Activated naive CD8-positive, alpha-beta T cell (primary cell): ENCODE measurements around the gene TTYH2.

Experiments
- H3K27ac Mint-ChIP-seq: one replicate; pipeline ENCODE4 v1.8.0; 2021; ENCODE audit warnings: mixed read lengths
- H3K27me3 Mint-ChIP-seq: one replicate; pipeline ENCODE4 v1.8.0; 2021; ENCODE audit warnings: mixed read lengths
- H3K36me3 Mint-ChIP-seq: one replicate; pipeline ENCODE4 v1.8.0; 2021; ENCODE audit warnings: mixed read lengths
- H3K4me1 Mint-ChIP-seq: one replicate; pipeline ENCODE4 v1.8.0; 2021; ENCODE audit warnings: low read depth, mixed read lengths
- H3K4me3 Mint-ChIP-seq: one replicate; pipeline ENCODE4 v1.8.0; 2021; ENCODE audit warnings: mild to moderate bottlenecking, mixed read lengths
- H3K9me3 Mint-ChIP-seq: one replicate; pipeline ENCODE4 v1.8.0; 2021; ENCODE audit warnings: low read depth, mixed read lengths

Gene TTYH2

DNA sequence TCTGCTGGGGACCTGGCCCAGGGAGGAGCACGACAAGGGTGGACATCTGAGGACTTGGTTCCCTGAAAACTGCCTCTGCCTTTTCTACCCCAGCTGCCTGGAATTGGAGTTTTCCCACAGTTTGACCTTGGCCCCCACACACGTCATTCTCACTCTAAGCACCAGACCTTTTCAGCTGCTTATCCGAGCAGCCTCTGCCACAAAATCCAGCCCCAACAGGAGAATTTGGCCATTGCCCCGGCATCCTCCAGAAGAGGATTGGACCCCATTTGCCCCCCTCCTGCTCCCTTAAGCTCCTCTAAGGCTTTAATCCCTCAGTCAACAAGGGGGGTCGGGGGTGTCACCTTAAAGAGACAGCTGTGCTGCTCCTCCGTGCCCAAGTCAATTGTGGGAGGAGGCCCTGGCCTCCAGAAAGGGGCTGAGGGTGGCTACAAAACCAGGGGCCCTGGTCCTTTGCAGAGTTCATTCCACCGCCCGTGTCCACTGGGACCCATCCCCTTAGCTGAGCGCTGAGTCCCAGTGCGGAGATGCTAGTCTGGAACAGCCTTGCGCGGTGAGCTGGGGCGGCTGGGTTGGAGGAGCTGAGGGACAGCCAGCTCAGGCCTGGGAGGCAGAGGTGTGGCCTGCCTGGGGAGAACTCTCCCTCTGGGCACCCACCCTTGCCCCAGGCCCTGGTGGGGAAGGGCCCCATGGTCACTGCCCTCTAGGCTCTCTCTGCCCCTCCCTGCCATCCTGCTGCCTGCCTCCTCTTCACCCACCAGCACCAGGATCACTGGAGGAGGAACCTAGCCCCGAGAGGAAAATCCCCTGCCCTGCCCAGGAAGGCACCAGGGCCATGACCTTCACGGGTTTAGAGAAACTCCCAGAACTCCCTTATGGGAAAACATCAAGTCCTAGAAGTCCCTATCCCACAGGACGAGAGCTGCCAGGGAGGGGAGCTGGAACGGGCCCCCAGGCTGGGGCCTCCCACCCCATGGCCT is 18.8 kb downstream of the TTYH2 start:
- Mint-ChIP-seq H3K27ac (no peak overlapping the region), H3K36me3 (peaks cover 5% of the 10 kb centered on the region), H3K4me3 (no peak overlapping the region), H3K27me3 (no peaks in the 10 kb centered on the region), H3K9me3 (no peaks in the 10 kb centered on the region), H3K4me1 (no peaks in the 10 kb centered on the region)

DNA sequence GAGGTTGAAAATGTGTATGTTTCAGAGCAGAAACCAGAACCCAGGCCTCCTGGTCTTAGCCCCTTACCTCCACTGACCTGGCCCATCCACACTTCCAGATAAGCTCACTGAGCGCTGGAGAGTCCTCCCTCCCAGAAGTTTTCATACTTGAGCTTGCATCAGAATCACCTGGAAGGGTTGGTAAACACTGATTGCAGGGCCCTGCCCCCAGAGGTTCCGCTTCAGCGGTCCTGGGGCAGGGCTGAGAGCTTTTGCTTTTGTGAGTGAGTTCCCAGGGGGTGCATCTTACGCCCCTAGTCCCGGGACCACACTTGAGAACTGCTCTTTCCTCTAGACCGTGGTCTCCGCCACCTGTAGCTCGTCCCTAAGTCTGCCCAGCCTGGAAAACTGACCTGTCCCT is 20.6 kb downstream of the TTYH2 start:
- Mint-ChIP-seq H3K9me3 (no peaks in the 10 kb centered on the region), H3K4me1 (no peaks in the 10 kb centered on the region), H3K27ac (no peak overlapping the region), H3K27me3 (no peaks in the 10 kb centered on the region), H3K4me3 (no peak overlapping the region), H3K36me3 (peaks cover 2% of the 10 kb centered on the region)

DNA sequence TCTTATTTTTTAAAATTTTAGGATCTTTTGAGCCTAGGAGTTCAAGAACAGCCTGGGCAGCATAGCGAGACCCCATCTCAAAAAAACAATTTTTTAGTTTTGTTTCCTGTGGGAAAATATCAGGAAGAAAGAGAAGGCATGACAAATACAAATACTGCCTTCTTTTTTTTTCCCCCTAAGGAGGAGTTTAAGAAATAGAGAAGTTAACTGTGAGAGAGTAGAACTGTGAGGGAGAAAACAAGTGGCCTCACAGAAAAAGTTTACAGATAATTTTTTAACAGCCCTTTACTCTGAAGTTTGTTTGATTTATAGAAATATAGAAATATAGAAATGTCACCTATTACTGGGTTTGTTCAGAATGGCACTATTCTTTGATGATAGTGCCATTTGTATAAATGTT is 21.1 kb downstream of the TTYH2 start:
- H3K9me3 Mint-ChIP-seq = no peaks in the 10 kb centered on the region
- H3K4me3 Mint-ChIP-seq = no peak overlapping the region
- no peaks in the 10 kb centered on the region for H3K27me3 Mint-ChIP-seq
- H3K27ac Mint-ChIP-seq = no peak overlapping the region
- H3K4me1 Mint-ChIP-seq = no peaks in the 10 kb centered on the region
- H3K36me3 Mint-ChIP-seq = peaks cover 1% of the 10 kb centered on the region

DNA sequence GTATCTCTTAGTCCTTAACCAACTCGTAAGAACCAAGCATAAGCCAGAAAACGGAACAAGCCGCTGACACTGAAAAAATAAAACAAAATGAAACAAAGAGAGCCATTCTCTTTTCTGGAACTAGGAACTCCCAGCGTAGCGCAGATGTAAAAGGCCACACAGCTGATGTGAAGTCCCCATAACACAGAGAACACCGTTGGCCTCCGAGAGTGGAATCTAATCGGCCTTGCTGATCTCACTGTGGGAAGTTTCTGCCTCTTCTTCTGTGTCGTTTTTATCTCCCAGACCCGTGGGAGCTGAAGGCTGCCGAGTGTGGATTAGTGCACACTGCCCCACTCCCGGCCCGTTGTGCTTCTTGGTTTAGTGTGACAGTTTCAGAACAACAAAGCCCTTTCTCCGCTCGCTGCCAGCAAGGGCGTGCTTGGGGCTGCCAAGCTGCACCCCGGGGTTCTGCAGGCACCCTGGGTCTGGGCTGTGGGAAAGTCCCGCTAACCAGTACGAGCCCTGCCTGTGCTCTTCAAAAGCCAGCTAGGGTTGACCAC is 21.7 kb downstream of the TTYH2 start:
- no peak overlapping the region for H3K4me3 Mint-ChIP-seq
- no peaks in the 10 kb centered on the region for H3K36me3 Mint-ChIP-seq
- no peaks in the 10 kb centered on the region for H3K27me3 Mint-ChIP-seq
- no peaks in the 10 kb centered on the region for H3K9me3 Mint-ChIP-seq
- no peak overlapping the region for H3K27ac Mint-ChIP-seq
- no peaks in the 10 kb centered on the region for H3K4me1 Mint-ChIP-seq

DNA sequence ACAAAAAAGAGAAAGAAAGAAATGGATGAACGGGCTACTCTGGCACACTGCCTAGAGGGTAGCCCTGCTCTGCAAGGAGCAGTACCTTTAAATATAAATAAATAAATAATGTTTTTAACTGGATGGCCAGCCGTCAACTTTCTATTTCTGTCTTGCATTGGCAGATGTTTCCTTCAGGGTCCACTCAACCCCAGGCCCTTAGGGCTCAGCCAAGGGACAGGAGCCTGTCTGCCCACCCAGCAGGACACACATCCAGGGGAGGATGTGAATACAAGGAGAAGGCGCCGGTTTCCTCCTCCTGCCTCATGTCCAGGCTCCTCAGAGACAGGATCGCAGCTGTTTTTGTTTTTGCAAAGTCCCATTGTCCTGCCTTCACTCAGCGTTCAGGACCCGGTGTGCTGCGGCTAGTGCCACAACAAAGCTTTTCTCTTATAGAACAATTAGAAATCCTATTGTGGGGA is 22.6 kb downstream of the TTYH2 start:
- Mint-ChIP-seq H3K36me3 (no peaks in the 10 kb centered on the region), H3K9me3 (no peaks in the 10 kb centered on the region), H3K27me3 (no peaks in the 10 kb centered on the region), H3K4me3 (no peak overlapping the region), H3K27ac (no peak overlapping the region), H3K4me1 (no peaks in the 10 kb centered on the region)

DNA sequence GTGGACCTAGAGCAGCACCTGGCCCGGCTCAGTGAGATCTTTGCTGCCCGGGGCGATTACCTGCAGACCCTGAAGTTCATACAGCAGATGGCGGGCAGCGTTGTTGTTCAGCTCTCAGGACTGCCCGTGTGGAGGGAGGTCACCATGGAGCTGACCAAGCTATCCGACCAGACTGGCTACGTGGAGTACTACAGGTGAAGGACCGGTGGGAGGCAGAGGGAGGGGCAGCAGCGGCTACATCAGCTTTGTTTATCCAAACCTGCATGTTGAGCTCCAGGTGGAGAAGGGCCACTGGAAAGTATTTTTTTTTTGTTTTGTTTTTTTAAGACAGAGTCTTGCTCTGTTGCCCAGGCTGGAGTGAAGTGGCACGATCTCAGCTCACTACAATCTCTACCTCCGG is 23.9 kb downstream of the TTYH2 start:
- H3K36me3 Mint-ChIP-seq = no peaks in the 10 kb centered on the region
- no peaks in the 10 kb centered on the region for H3K4me1 Mint-ChIP-seq

DNA sequence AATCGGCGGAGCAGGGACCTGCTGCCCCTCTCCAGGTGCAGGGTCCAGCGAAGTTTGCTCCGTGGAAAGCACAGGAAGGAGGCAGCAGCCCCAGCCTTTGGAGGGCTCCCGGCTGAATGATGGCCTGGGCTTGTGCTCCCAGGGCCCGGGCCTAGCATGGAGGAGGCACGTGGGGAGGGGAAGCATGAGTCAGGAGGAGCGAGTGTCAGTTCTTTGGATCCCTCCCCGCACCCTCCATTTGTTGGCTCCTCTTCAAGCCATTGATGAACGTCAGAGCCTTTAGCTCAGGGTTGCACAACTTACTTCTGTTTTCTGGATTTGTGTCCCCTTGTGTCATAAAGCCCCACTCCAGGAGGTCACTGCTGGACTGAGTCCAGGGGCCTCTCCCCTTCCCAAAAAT is 25.8 kb downstream of the TTYH2 start:
- Mint-ChIP-seq H3K4me1 (no peaks in the 10 kb centered on the region), H3K27me3 (no peaks in the 10 kb centered on the region), H3K27ac (no peak overlapping the region), H3K36me3 (no peaks in the 10 kb centered on the region), H3K9me3 (no peaks in the 10 kb centered on the region), H3K4me3 (no peak overlapping the region)

More for the DNA sequence above, 23.9 kb downstream of the TTYH2 start:
- no peaks in the 10 kb centered on the region for H3K9me3 Mint-ChIP-seq
- no peak overlapping the region for H3K4me3 Mint-ChIP-seq
- H3K27ac Mint-ChIP-seq = no peak overlapping the region
- H3K27me3 Mint-ChIP-seq = no peaks in the 10 kb centered on the region

DNA sequence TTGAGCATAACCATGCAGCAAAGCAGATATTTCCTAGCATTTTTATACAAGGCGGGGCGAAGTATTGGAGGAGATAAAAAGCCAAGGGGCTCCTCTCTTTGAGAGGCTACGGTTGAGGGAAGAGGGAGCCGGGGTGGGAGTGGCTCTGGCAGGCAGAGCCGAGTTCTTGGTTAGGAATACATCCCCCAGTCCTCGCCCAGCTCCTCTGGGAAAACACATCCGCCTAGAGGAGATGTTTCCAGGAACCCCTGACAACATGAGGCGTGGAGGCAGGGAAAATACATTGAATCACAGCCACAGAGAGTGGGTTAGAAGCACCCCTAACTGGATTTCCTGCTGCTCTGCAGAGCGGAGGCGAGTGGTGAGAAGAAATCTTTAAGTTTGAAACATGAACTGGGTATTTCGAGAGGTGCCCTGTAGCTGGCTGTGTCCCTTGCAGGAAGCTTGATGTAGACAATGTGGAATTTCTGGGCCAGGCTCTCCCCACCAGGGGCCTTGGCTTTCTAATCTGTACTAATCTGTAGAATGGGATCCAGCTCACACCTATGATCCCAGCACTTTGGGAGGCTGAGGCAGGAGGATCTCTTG is 27.3 kb downstream of the TTYH2 start:
- Mint-ChIP-seq H3K27ac (no peak overlapping the region), H3K27me3 (no peaks in the 10 kb centered on the region), H3K4me1 (no peaks in the 10 kb centered on the region), H3K36me3 (no peaks in the 10 kb centered on the region), H3K9me3 (no peaks in the 10 kb centered on the region), H3K4me3 (no peak overlapping the region)

DNA sequence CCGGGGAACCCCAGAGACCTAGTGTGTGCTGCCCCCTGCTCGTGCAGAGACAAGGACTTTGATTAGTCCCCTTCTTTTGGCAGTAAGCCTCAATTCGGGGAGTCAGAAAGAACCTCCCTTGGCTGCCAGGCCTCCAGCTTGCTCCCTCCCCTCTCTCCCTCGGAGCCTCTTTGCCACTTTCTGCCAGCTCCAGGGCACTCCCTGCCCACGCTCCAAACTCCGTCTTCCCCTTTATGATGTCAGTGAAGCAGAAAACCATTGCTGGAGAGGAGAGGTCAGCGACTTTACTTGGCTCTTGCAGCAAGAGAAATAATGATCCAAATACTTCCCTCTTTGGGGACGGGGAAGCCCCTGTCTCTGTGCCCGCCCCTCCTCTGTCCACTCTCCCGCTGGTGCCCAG is 28.1 kb downstream of the TTYH2 start:
- Mint-ChIP-seq H3K9me3 (no peaks in the 10 kb centered on the region), H3K27ac (no peak overlapping the region), H3K4me3 (no peak overlapping the region), H3K27me3 (no peaks in the 10 kb centered on the region), H3K4me1 (no peaks in the 10 kb centered on the region), H3K36me3 (peaks cover under 1% of the 10 kb centered on the region)

DNA sequence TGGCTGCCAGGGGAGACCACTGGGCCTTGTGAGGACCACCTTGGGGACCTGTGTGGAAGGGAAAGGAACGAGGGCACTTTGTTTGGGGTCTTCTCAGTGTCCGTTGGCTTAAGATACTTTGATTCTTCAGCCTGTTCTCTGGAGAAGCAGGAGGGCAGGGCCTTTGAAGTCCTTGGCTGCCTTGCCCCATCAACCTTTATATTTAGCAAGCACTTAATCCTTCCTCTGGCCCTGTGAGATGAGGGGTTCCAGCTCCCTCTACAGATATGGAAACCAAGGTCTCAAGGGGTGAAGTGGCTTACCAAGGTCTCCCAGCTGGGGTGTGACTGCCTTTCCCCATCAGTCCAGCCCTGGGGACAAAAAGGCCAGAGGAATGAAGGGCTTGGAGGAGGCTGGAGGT is 28.5 kb downstream of the TTYH2 start:
- Mint-ChIP-seq H3K9me3 (no peaks in the 10 kb centered on the region), H3K4me3 (no peak overlapping the region), H3K36me3 (peaks cover 3% of the 10 kb centered on the region), H3K27me3 (no peaks in the 10 kb centered on the region), H3K4me1 (no peaks in the 10 kb centered on the region), H3K27ac (no peak overlapping the region)

DNA sequence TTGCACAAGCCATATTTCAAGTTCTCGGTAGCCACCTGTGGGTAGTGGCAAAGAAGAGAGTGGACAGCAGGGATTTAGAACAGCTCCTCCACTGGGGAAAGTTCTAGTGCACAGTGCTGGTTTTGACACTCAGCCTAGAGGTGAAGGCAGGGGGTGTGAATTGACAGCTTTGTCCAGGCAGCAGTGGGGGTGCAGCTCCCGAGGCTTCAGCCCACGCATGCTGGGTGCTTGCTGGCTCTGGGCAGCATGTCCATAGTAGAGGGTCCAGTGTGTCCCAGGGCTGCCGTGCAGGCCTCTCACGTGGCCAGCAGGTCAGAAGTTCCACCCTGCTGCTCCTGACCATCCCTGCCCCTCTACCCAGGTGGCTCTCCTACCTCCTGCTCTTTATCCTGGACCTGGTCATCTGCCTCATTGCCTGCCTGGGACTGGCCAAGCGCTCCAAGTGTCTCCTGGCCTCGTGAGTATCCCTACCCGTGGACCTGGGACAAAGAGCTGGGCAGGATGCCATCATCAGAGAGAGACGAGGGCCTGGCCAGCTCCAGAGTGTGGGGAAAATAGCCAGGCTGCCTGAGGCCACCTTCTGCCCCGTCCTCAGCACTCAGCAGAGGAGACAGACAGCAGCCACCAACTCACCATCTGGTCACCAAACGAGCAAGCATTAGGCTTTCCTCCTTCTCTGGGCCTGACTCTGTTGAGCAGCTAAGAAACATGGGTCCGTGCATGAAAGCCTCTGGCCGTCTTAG is 29.8 kb downstream of the TTYH2 start:
- H3K4me3 Mint-ChIP-seq = no peak overlapping the region
- H3K4me1 Mint-ChIP-seq = no peaks in the 10 kb centered on the region
- H3K36me3 Mint-ChIP-seq = peaks cover 3% of the 10 kb centered on the region
- no peaks in the 10 kb centered on the region for H3K9me3 Mint-ChIP-seq
- no peak overlapping the region for H3K27ac Mint-ChIP-seq
- no peaks in the 10 kb centered on the region for H3K27me3 Mint-ChIP-seq

DNA sequence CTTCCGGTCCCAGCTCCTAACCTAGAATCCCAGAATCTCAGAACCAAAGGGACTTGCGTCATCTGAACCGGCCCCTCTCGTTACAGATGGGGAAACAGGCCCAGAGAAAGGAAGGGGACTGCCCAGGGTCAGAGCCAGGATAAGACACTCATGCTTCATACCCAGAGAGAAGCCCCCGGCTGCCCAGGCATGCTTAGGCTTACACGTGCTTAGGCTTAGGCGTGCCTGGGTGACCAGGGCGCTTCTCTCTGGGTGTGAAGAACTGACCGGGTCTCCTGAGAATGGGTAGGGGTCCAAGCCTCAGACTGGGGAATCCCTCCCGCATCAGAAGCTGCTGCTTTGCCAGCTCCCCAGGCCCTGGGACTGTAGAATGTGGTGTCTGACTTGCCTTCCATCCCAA is 30.8 kb downstream of the TTYH2 start:
- no peak overlapping the region for H3K27ac Mint-ChIP-seq
- H3K27me3 Mint-ChIP-seq = no peaks in the 10 kb centered on the region
- H3K36me3 Mint-ChIP-seq = peaks cover 3% of the 10 kb centered on the region
- no peaks in the 10 kb centered on the region for H3K4me1 Mint-ChIP-seq
- no peaks in the 10 kb centered on the region for H3K9me3 Mint-ChIP-seq
- no peak overlapping the region for H3K4me3 Mint-ChIP-seq

DNA sequence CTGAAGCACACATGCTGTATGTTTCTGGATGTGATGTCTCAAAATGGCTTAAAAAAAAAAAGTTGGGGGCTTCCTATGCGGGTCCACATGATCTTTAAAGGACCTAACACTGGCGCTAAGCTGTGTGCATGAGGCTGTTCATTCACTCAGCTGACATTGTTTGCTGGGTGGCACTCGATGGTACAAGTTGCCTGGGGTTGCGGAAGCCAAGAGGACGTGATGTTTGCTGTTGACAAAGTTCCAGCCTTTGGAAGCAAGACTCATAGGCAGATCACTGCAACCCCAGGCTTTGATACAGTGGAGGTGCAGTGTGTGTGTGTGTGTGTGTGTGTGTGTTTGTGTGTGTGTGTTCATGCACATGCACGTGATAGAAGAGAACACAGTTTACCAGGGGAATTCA is 31.2 kb downstream of the TTYH2 start:
- no peaks in the 10 kb centered on the region for H3K4me1 Mint-ChIP-seq
- H3K27me3 Mint-ChIP-seq = no peaks in the 10 kb centered on the region
- no peak overlapping the region for H3K27ac Mint-ChIP-seq
- peaks cover 3% of the 10 kb centered on the region for H3K36me3 Mint-ChIP-seq
- no peaks in the 10 kb centered on the region for H3K9me3 Mint-ChIP-seq
- H3K4me3 Mint-ChIP-seq = no peak overlapping the region

DNA sequence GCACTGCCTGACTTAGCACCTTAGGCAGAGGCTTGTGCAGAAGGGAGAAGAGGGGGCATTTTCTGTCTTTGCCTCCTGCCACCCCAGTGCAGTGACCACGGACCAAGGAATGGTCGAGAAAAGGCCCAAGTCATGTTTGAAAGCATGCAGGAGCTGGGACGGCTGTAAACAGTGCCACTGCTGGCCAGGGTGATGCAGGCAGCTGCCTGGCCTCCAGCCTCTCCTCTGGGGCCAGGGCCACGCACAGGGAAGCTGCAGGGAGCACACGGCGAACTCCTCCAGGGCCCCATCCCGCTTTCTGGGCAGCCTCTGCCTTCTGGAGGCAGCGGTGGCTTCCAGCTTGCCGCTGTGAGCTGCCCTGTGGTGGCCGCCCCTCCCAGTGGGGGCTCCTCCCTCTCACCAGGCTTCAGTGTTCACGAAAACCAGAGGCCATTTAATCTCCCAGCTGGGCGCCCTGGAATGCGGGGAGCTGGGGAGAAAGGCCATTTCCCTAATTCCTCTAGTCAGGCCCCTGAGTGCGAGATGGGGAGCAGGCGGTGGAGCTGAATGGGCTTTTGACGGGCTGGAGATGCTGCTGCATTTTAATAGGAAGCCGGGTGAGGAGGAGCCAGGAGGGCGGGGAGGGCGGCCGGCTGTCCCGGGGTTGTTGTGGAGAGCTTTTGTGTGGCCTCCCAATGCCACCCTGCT is 31.9 kb downstream of the TTYH2 start:
- H3K36me3 Mint-ChIP-seq = peaks cover 3% of the 10 kb centered on the region
- H3K27ac Mint-ChIP-seq = no peak overlapping the region
- no peaks in the 10 kb centered on the region for H3K4me1 Mint-ChIP-seq
- H3K27me3 Mint-ChIP-seq = no peaks in the 10 kb centered on the region
- H3K4me3 Mint-ChIP-seq = no peak overlapping the region
- H3K9me3 Mint-ChIP-seq = no peaks in the 10 kb centered on the region
